A673 (cell line): ENCODE data around the gene RNF7.

Experiments used
- EZH2 ChIP-seq: fragments of 200-600 bp; sonication (generic); IDR thresholded peaks from 2 replicates; pipeline ENCODE4 v1.6.1; 2017; ENCODE audit warnings: borderline replicate concordance, low read depth, mild to moderate bottlenecking, mixed read lengths, antibody characterized with exemption, low read length; ENCODE audit not compliant: poor library complexity, severe bottlenecking
- TF ChIP-seq, protein P1 (sequence below): fragments of 300-800, 200-600 bp; sonication (generic); conservative IDR thresholded peaks from 2 replicates; pipeline ENCODE4 v1.5.1; 2017; ENCODE audit warnings: low read depth, mild to moderate bottlenecking, antibody characterized with exemption, low read length, moderate library complexity, mixed read lengths

GRCh38 chr3:141783632-141784031, 45.5 kb downstream of the RNF7 start:
- TF ChIP-seq, protein P1, sequence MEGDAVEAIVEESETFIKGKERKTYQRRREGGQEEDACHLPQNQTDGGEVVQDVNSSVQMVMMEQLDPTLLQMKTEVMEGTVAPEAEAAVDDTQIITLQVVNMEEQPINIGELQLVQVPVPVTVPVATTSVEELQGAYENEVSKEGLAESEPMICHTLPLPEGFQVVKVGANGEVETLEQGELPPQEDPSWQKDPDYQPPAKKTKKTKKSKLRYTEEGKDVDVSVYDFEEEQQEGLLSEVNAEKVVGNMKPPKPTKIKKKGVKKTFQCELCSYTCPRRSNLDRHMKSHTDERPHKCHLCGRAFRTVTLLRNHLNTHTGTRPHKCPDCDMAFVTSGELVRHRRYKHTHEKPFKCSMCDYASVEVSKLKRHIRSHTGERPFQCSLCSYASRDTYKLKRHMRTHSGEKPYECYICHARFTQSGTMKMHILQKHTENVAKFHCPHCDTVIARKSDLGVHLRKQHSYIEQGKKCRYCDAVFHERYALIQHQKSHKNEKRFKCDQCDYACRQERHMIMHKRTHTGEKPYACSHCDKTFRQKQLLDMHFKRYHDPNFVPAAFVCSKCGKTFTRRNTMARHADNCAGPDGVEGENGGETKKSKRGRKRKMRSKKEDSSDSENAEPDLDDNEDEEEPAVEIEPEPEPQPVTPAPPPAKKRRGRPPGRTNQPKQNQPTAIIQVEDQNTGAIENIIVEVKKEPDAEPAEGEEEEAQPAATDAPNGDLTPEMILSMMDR = no peak
- TF ChIP-seq EZH2 = no peak
